Breast epithelium (tissue), 4 donors: ENCODE data around the gene SLC39A13. TPM values are rescaled to one million over a fixed set of nuclear protein-coding genes. Genes with fewer than 3 reads are reported as not detected.

Source experiments
- DNase-seq, 2 donors: peaks; one replicate each; pipeline ENCODE4 v3.0.0-alpha.2; 2019; ENCODE audit warnings: low spot score in 2 of 2
- H3K27ac ChIP-seq, 2 donors: fragments of 200-600 bp; sonication (generic) in 1 of 2; one replicate each; pipeline ENCODE4 v1.5.1; 2016 to 2019; ENCODE audit warnings: mild to moderate bottlenecking in 1 of 2
- H3K27me3 ChIP-seq, 2 donors: fragments of 200-600 bp; sonication (generic) in 1 of 2; one replicate each; pipeline versions ENCODE4 v1.5.1 to v1.6.0; 2017 to 2019; ENCODE audit warnings: control low read depth in 1 of 2, mild to moderate bottlenecking in 1 of 2
- H3K36me3 ChIP-seq: fragments of 200-600 bp; one replicate; pipeline ENCODE4 v1.5.1; 2019
- H3K4me1 ChIP-seq, 2 donors: fragments of 200-600 bp; sonication (generic); one replicate each; pipeline ENCODE4 v1.5.1; 2016 to 2019; ENCODE audit warnings: control low read depth in 1 of 2
- H3K4me3 ChIP-seq, 3 donors: fragments of 200-600 bp; sonication (generic); 1 replicate in 2 of 3; 2 replicates in 1 of 3; pipeline ENCODE4 v1.5.1; 2016 to 2019; ENCODE audit warnings: mild to moderate bottlenecking in 3 of 3, moderate library complexity in 2 of 3
- H3K9me3 ChIP-seq, 2 donors: fragments of 200-600 bp; sonication (generic) in 1 of 2; one replicate each; pipeline ENCODE4 v1.5.1; 2016 to 2019; ENCODE audit warnings: control low read depth in 1 of 2
- POLR2A ChIP-seq: fragments of 450-650 bp; IDR thresholded peaks from one replicate; pipeline ENCODE4 v1.6.1; 2016; ENCODE audit warnings: antibody characterized with exemption, mild to moderate bottlenecking, moderate library complexity
- POLR2AphosphoS5 ChIP-seq, 3 donors: sonication (generic); formaldehyde crosslinking; IDR thresholded peaks; one replicate each; pipeline ENCODE4 v1.6.1; 2017; ENCODE audit warnings: antibody characterized with exemption in 3 of 3
- intact Hi-C: fragments of 100-400 bp; cut with DNase I; formaldehyde crosslinking; loops from one replicate; pipeline ENCODE4 v1.15.1; 2023; ENCODE audit warnings: low total_unique reads
- total RNA-seq, 3 donors: library from RNA; depleted of rRNA; stranded (reverse); fragments of >200 nt; gene quantifications; one replicate each; pipeline ENCODE4 v1.1.0, GENCODE V29; 2016
- TF ChIP-seq, protein P1 (sequence below), 3 donors: fragments of 450-650 bp; IDR thresholded peaks; one replicate each; pipeline ENCODE4 v1.5.1; 2016 to 2017; ENCODE audit warnings: antibody characterized with exemption in 3 of 3, mild to moderate bottlenecking in 3 of 3, moderate library complexity in 3 of 3

SLC39A13 gene
- total RNA-seq, 3 donors from 2014 or later: 42.9 to 58.1 (median 52.8) TPM

DNA sequence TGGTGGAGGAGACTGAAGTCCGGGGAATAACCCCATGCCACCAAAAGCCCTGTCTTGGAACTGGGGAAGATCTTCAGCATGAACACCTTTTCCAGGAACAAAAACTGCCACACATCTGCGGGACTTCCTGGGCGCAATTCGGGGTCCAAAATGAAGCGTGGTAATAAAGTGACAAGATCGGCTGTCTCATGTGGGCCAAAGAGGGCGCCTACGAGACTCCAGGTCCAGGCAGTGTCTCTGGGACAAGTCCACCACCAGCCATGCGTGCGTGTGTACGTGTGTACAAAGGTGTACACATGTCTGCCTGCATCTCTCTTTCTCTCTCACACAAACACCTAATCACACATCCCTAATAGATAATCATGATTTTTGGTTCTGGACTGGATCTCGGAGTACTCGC, 47.0 kb upstream of the SLC39A13 start:
- no peak for DNase-seq
- Histone ChIP-seq H3K4me1 (no peaks in the 10 kb centered on the region), H3K27ac (no peak overlapping the region), H3K9me3 (no peaks in the 10 kb centered on the region), H3K36me3 (no peaks in the 10 kb centered on the region), H3K4me3 (no peak overlapping the region), H3K27me3 (no peaks in the 10 kb centered on the region)
- intact Hi-C loops: no loop called here
- TF ChIP-seq POLR2AphosphoS5 (IDR thresholded peaks at IDR 0.05): no peak
- no peak for TF ChIP-seq POLR2A
- TF ChIP-seq, protein P1, sequence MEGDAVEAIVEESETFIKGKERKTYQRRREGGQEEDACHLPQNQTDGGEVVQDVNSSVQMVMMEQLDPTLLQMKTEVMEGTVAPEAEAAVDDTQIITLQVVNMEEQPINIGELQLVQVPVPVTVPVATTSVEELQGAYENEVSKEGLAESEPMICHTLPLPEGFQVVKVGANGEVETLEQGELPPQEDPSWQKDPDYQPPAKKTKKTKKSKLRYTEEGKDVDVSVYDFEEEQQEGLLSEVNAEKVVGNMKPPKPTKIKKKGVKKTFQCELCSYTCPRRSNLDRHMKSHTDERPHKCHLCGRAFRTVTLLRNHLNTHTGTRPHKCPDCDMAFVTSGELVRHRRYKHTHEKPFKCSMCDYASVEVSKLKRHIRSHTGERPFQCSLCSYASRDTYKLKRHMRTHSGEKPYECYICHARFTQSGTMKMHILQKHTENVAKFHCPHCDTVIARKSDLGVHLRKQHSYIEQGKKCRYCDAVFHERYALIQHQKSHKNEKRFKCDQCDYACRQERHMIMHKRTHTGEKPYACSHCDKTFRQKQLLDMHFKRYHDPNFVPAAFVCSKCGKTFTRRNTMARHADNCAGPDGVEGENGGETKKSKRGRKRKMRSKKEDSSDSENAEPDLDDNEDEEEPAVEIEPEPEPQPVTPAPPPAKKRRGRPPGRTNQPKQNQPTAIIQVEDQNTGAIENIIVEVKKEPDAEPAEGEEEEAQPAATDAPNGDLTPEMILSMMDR (IDR thresholded peaks at IDR 0.05): no peak

GRCh38 chr11:47366020-47366490, 42.3 kb upstream of the SLC39A13 start:
- Histone ChIP-seq H3K36me3 (no peaks in the 10 kb centered on the region), H3K27ac (no peak overlapping the region), H3K27me3 (no peaks in the 10 kb centered on the region), H3K4me3 (no peak overlapping the region), H3K9me3 (no peaks in the 10 kb centered on the region), H3K4me1 (no peaks in the 10 kb centered on the region)
- intact Hi-C loops: no loop called here
- no peak for DNase-seq
- TF ChIP-seq POLR2A (no peak), POLR2AphosphoS5 (IDR thresholded peaks at IDR 0.05) (no peak)
- TF ChIP-seq, protein P1 (IDR thresholded peaks at IDR 0.05): no peak

DNA sequence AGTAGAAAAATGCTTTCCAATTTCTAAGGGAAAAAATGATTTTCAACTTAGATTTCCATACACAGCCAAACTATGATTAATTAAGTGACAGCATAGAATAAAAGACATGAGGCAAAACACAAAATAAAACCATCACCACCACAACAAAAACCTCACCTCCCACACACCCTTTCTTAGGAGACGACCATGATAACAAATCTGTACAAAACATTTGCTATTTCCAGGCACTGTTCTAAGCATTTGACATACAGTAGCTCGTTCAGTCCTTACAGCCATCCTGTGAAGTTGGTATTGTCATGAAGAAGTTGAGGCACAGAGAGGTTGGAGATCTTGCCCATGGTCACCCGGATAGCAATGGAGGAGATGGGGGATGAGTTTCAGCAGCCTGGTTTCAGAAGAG, 38.7 kb upstream of the SLC39A13 start:
- Histone ChIP-seq H3K27me3 (no peaks in the 10 kb centered on the region), H3K27ac (no peak overlapping the region), H3K4me1 (no peaks in the 10 kb centered on the region), H3K4me3 (no peak overlapping the region), H3K9me3 (no peaks in the 10 kb centered on the region), H3K36me3 (no peaks in the 10 kb centered on the region)
- intact Hi-C loops: no loop called here
- DNase-seq: no peak
- TF ChIP-seq POLR2A (no peak), POLR2AphosphoS5 (IDR thresholded peaks at IDR 0.05) (no peak)
- TF ChIP-seq, protein P1 (IDR thresholded peaks at IDR 0.05): no peak

DNA sequence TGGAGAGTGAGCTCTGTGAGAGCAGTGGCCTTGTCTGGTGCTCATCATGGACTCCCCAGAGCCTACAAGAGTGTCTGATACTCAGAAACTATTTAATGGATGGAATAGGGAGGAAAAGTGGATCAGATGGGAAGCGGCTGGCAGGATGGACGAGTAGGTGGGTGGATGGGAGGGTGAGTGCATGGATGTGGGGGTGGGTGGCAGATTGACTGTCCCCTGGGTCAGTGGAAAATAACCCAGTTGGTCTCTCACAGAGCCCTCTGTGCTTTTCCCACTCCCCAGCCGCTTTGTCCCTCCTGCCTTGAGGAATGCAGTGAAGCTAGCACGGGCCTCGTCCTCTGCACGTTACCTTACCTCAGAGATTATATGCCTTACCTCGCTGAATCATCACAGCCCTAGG, 36.0 kb upstream of the SLC39A13 start:
- no peaks in the 10 kb centered on the region for H3K27me3 ChIP-seq
- H3K4me3 ChIP-seq: no peak overlapping the region
- intact Hi-C loops: no loop called here
- H3K4me1 ChIP-seq: no peaks in the 10 kb centered on the region
- DNase-seq: no peak
- TF ChIP-seq POLR2AphosphoS5 (IDR thresholded peaks at IDR 0.05) (no peak), POLR2A (no peak)
- TF ChIP-seq, protein P1 (IDR thresholded peaks at IDR 0.05): no peak
- no peak overlapping the region for H3K27ac ChIP-seq
- H3K36me3 ChIP-seq: no peaks in the 10 kb centered on the region
- H3K9me3 ChIP-seq: no peaks in the 10 kb centered on the region

DNA sequence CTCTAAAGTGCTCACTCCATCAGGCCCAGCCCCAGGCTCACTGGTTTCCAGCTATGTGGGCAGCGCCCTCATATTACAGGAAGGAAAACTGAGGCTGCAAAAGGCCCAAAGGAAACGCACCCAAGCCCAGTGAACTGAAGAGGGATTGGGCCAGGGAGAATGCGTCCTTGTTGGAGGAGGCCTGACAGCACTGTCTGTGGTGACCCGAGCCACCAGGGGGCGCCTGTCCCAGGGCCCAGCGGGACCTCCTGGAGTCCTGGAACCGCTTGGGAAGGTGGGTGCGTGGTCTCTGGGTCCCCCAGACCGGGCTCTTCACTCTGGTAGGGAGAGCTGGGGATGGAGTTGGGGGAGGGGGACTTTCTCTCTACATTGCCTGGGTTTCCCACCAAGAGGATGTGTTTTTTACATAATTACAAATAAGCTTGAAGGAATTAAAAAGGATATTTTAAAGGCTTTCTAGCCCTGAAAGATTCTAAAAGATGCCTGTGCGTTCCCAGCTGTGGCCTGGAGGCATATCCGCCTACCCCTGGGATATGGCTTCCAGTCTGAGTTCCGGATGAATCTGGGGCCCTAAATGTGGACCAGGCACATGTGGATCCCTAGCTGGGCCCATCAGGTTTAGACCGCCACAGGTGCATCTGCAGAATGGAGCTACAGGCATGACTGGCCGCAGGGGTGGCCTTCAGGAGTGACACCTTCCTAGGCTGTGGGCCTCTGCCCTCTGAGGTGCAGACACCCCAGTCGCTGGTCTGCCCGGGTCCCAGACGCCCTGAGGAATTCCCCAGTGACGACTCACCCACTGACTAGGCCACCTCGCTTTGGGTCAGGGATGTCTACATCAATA, 34.3 kb upstream of the SLC39A13 start:
- Histone ChIP-seq H3K4me1 (no peaks in the 10 kb centered on the region), H3K27me3 (no peaks in the 10 kb centered on the region), H3K36me3 (no peaks in the 10 kb centered on the region), H3K4me3 (no peak overlapping the region), H3K9me3 (no peaks in the 10 kb centered on the region), H3K27ac (no peak overlapping the region)
- no peak for TF ChIP-seq POLR2A
- TF ChIP-seq, protein P1 (IDR thresholded peaks at IDR 0.05): peak; percentile 88 to 92 (median 91)
- TF ChIP-seq POLR2AphosphoS5 (IDR thresholded peaks at IDR 0.05): no peak
- intact Hi-C loops: no loop called here
- peak; percentile 55 to 76 for DNase-seq
